HEK293 (cell line): ENCODE data around the gene FYB1.

ENCODE experiments used
- SP3 ChIP-seq: fragments of 450-650 bp; formaldehyde crosslinking; IDR thresholded peaks from 2 replicates; pipeline ENCODE4 v1.5.1; 2016; ENCODE audit warnings: missing biosample characterization, missing genetic modification characterization
- ZNF138 ChIP-seq: fragments of 450-650 bp; formaldehyde crosslinking; IDR thresholded peaks from 2 replicates; pipeline ENCODE4 v1.5.1; 2016; ENCODE audit warnings: missing biosample characterization, missing genetic modification characterization, borderline replicate concordance
- ZNF596 ChIP-seq: fragments of 450-650 bp; IDR thresholded peaks from 2 replicates; pipeline ENCODE4 v1.5.0; 2018; ENCODE audit warnings: missing biosample characterization, mild to moderate bottlenecking, missing genetic modification characterization, moderate library complexity

DNA sequence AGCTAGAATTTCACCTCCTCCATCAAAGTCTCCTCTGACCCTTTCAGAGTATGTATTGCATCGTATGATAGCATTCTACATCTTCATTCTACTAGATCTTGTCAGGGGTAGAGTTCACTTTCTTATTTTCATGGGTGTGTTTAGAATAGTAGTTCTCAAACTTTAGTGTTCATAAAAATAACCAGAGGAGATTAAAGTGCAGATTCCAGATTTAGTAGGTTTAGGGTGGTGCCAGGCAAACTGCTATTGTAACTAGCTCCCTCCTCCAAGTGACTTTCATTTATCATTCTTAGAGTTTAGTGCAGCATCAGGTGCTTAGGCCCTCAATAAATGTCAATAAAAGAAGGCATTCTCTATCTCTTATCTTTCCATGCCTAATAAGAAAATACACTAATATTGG lies 7.2 kb upstream of the FYB1 start:
- TF ChIP-seq ZNF138 (tag by site-specific recombination) (no peak), SP3 (tag by site-specific recombination) (no peak), ZNF596 (tag by site-specific recombination) (no peak)
